ENCODE data around the gene PPP2R5A.
"Not testable (repeated sequence)": the region's sequence is repeated elsewhere in the genome, so short reads cannot be mapped to it uniquely, and the experiment has no call there.

PPP2R5A gene

DNA sequence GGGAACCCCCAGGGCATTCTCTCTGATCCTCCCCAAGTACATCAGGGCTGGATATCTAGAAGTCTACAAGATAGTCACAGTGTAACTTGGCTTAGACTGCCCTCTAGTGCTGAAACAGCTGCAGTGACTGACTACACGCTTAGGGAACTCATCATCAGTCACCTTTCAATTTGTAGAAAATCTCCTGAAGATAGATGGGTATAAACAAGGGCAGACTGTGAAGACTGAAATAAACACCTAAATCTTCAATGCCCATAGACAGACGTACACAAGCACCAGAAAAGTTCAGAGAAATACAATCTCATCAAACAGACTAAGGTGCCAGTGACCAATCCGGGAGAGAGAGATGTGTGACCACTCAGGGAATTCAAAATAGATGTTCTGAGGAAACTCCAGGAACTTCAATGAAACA, 82.9 kb downstream of the PPP2R5A start:
- peak; percentile 81 to 89 for DNase-seq
- no peak for TF ChIP-seq GATA1 (IDR thresholded peaks at IDR 0.05; ENCODE audit: low read depth, low read length)
- TF ChIP-seq POLR2A (IDR thresholded peaks at IDR 0.05; ENCODE audit: low read length), result no peak

GRCh38 chr1:212375986-212376385, 90.8 kb downstream of the PPP2R5A start:
- no peak for DNase-seq
- TF ChIP-seq POLR2A (IDR thresholded peaks at IDR 0.05; ENCODE audit: low read length), result no peak
- TF ChIP-seq GATA1 (IDR thresholded peaks at IDR 0.05; ENCODE audit: low read depth, low read length), result no peak

DNA sequence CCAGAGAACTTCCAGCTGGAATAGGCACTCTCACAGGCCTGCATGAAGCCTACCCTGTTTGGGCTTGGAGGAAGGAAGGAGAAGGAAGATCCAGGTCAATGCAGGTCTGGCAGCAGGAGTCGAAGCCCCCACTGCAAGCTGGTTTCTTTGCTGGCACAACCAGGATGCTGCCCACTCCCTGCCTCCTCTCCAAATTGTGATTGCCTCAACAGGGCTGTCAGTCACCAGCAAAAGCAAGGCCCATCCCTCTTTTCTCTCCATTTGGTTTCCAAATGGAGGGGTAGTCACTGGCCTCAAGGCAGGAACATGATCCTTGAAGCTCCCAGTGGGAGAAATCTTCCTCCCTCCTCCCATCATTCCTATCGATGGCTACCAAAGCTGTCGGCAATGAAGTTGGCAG, 92.4 kb downstream of the PPP2R5A start:
- no peak for TF ChIP-seq GATA1 (IDR thresholded peaks at IDR 0.05; ENCODE audit: low read depth, low read length)
- no peak for TF ChIP-seq POLR2A (IDR thresholded peaks at IDR 0.05; ENCODE audit: low read length)
- DNase-seq, result no peak

DNA sequence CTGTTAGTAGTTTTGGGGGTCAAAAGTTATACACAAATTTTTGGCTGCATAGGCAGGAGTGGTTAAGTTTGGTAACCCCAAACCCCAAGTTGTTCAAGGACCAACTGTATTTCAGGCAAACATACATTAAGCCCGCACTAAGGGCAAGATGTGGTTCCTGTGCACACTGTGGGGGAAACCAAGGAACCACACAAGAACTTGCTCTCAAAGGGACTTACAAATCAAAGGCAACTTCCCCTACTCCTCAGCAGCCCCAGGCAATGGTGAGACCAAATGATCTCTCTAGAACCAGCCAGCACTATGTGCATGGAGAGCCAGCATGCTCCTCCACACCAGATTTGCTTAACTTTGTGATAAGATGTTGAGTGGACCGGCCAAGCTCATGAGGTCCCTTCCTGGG, 94.2 kb downstream of the PPP2R5A start:
- no peak for DNase-seq
- TF ChIP-seq POLR2A (IDR thresholded peaks at IDR 0.05; ENCODE audit: low read length) (no peak), GATA1 (IDR thresholded peaks at IDR 0.05; ENCODE audit: low read depth, low read length) (no peak)

DNA sequence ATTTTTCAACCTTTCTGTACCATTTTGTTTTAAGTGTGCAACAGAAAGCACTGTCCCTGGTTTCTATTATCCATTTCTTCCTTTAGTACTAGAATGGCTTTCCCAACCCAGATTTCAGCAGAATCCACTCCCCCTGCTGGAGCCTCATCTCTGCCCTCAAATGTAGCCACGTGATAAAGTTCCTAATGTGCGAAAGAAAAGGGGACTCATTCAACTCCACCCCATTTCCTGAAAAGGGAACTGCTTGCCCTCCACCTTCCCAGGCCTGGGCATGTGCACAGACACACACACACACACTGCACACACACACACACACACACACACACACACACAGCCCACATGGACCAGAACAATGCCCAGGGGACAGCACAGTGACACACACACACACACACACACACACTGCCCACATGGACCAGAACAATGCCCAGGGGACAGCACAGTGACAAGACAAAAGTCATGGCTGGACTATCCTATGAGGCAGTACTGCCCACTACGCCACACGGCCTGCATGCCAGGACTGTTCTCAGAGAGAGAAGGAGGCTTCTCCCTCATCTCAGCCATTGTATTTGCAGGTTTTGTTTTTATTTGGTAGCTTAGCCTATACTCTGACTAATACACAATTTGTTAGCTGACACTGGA, 96.3 kb downstream of the PPP2R5A start:
- TF ChIP-seq POLR2A (IDR thresholded peaks at IDR 0.05; ENCODE audit: low read length) (no peak), GATA1 (IDR thresholded peaks at IDR 0.05; ENCODE audit: low read depth, low read length) (no peak)
- no peak for DNase-seq

- no peak for TF ChIP-seq GATA1 (IDR thresholded peaks at IDR 0.05; ENCODE audit: low read depth, low read length)
- TF ChIP-seq POLR2A (IDR thresholded peaks at IDR 0.05; ENCODE audit: low read length), result no peak
- no peak for DNase-seq
These were observed 100.8 kb downstream of the PPP2R5A start for GRCh38 chr1:212386029-212386428.

DNA sequence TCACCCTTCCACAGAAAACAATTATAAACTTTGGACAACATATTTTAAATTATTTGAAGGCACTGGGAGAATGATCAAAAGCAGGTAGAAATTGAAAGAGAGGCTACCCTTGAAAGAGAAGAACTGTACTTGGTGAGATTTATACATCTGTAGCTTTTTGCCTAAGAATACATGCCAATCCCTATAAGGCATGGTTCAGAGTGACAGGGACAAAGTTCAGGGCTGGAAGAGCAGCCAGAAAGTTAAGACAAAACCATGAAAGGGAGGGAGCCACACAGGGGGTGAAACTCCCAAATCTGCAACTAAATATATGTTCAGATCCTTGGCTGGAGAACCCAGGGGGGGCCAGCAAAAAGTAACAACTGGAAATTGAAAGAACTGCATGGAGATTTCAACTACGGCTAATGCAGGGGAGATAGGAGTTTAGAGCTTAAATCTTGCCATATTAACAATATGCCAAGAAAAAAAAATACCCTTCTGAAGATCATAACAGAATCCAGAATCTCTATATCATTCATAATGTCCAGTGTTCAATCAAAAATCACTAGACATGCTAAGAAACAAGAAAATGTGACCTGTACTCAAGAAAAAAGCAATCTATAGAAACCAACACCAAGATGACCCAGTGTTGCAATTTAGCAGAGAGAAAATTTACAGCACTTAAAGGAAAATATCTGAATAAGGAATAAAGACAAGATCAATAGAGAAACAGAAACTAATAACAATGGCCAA, 103.9 kb downstream of the PPP2R5A start:
- DNase-seq, result no peak
- TF ChIP-seq POLR2A (IDR thresholded peaks at IDR 0.05; ENCODE audit: low read length) (no peak), GATA1 (IDR thresholded peaks at IDR 0.05; ENCODE audit: low read depth, low read length) (no peak)

DNA sequence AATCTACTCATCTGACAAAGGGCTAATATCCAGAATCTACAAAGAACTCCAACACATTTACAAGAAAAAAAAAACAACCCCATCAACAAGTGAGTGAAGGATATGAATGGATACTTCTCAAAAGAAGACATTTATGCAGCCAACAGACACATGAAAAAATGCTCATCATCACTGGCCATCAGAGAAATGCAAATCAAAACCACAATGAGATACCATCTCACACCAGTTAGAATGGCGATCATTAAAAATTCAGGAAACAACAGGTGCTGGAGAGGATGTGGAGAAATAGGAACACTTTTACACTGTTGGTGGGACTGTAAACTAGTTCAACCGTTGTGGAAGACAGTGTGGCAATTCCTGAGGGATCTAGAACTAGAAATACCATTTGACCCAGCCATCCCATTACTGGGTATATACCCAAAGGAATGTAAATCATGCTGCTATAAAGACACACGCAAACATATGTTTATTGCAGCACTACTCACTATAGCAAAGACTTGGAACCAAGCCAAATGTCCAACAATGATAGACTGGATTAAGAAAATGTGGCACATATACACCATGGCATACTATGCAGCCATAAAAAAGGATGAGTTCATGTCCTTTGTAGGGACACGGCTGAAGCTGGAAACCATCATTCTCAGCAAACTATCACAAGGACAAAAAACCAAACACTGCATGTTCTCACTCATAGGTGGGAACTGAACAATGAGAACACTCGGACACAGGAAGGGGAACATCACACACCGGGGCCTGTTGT, 110.6 kb downstream of the PPP2R5A start:
- DNase-seq, result not testable (repeated sequence)

DNA sequence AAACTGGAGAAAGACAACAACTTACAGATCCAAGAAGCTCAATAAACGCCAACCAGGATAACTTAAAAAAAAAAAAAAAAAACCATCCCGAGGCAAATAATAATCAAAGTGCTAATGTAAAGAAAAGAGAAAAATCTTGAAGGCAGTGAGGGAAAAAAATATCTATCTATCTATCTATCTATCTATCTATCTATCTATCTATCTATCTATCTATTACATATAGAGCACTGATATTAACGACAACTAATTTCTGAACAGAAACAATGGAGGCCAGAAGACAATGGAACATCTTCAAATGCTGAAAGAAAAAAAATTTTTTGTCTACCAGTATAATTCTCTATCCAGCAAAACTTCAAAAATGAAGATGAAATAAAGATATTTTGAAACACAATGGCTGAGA, 111.4 kb downstream of the PPP2R5A start:
- DNase-seq, result peak in 1 of 2 experiments; percentile 22

GRCh38 chr1:212397171-212397570, 112.0 kb downstream of the PPP2R5A start:
- no peak for TF ChIP-seq POLR2A (IDR thresholded peaks at IDR 0.05; ENCODE audit: low read length)
- TF ChIP-seq GATA1 (IDR thresholded peaks at IDR 0.05; ENCODE audit: low read depth, low read length), result no peak
- no peak for DNase-seq

More for the DNA sequence above, 111.4 kb downstream of the PPP2R5A start:
- TF ChIP-seq GATA1 (IDR thresholded peaks at IDR 0.05; ENCODE audit: low read depth, low read length), result no peak
- TF ChIP-seq POLR2A (IDR thresholded peaks at IDR 0.05; ENCODE audit: low read length), result no peak

DNA sequence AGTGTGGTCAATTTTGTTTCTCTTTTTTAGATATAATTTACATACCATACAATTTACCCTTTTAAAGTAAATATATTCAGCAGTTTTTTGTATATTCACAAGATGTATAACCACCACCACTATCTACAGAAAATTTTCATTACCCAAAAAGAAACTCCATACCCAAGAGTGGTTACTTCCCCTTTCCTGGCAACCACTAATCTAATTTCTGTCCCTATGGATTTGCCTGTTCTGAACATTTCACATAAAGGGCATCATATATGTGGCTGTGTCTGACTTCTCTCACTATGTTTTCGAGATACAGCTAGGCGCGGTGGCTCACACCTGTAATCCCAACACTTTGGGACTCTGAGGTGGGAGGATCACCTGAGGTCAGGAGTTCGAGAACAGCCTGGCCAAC, 115.8 kb downstream of the PPP2R5A start:
- TF ChIP-seq GATA1 (IDR thresholded peaks at IDR 0.05; ENCODE audit: low read depth, low read length) (no peak), POLR2A (IDR thresholded peaks at IDR 0.05; ENCODE audit: low read length) (no peak)
- no peak for DNase-seq

- DNase-seq, result no peak
- TF ChIP-seq GATA1 (IDR thresholded peaks at IDR 0.05; ENCODE audit: low read depth, low read length), result no peak
- TF ChIP-seq POLR2A (IDR thresholded peaks at IDR 0.05; ENCODE audit: low read length), result no peak
These were observed 116.8 kb downstream of the PPP2R5A start for GRCh38 chr1:212401838-212402582.

DNA sequence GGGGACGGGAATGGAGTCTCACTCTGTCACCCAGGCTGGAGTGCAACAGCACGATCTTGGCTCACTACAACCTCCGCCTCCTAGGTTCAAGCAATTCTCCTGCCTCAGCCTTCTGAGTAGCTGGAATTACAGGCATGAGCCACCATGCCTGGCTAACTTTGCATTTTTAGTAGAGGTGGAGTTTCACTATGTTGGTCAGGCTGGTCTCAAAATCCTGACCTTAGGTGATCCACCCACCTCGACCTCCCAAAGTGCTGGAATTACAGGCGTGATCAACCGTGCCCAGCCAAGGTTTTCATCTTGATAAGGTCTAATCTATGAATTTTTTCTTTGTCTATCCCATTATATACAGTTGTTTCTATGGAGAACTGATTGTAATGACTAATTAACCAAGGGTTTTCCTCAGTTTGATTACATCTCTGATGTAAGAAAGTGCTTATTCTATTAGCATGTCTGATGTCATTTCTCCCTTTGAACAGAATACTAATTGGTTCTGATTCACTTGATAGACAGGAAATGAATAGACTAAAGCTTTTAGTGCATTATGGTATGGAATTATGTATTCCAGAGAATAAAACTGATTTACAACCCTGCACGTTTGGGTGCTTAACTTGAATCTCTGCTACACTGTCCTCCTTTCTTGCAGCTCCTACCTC, 117.6 kb downstream of the PPP2R5A start:
- DNase-seq, result no peak
- TF ChIP-seq POLR2A (IDR thresholded peaks at IDR 0.05; ENCODE audit: low read length), result no peak
- no peak for TF ChIP-seq GATA1 (IDR thresholded peaks at IDR 0.05; ENCODE audit: low read depth, low read length)
